Body of pancreas (tissue), 4 donors: Measurements from ENCODE around the gene BRD3OS. TPM values are rescaled to one million over a fixed set of nuclear protein-coding genes. Genes with fewer than 3 reads are reported as not detected.

Experiments
- ATAC-seq: fragments of 150-250 bp; one replicate; pipeline ENCODE4 v1.9.1; 2016
- DNase-seq, 4 donors: peaks; one replicate each; pipeline ENCODE4 v3.0.0-alpha.2; 2019
- H3K27ac ChIP-seq, 4 donors: fragments of 200-600 bp; sonication (generic); 1 replicate in 3 of 4; 2 replicates in 1 of 4; pipeline versions ENCODE4 v1.5.1 to v1.6.1; 2016 to 2019; ENCODE audit warnings: mild to moderate bottlenecking in 1 of 4, mixed read lengths in 1 of 4, moderate library complexity in 1 of 4
- H3K27me3 ChIP-seq, 2 donors: fragments of 200-600 bp; sonication (generic); one replicate each; pipeline ENCODE4 v1.6.0; 2016; ENCODE audit warnings: mild to moderate bottlenecking in 1 of 2
- H3K36me3 ChIP-seq, 2 donors: fragments of 200-600 bp; sonication (generic); replicated peaks in 1 of 2; 2 replicates each; pipeline ENCODE4 v1.5.1; 2016; ENCODE audit warnings: low read depth in 2 of 2; ENCODE audit not compliant: insufficient read depth in 1 of 2
- H3K4me1 ChIP-seq: fragments of 200-600 bp; sonication (generic); one replicate; pipeline ENCODE4 v1.6.0; 2016
- H3K4me3 ChIP-seq, 2 donors: fragments of 200-600 bp; sonication (generic); 1 replicate in 1 of 2; 2 replicates in 1 of 2; pipeline ENCODE4 v1.5.1; 2016 to 2019
- H3K9me3 ChIP-seq, 3 donors: fragments of 200-600 bp; sonication (generic); 1 replicate in 2 of 3; 2 replicates in 1 of 3; pipeline ENCODE4 v1.5.1; 2016
- POLR2A ChIP-seq, 3 donors: fragments of 450-650 bp; IDR thresholded peaks; one replicate each; pipeline ENCODE4 v1.6.1; 2016; ENCODE audit warnings: antibody characterized with exemption in 3 of 3, mild to moderate bottlenecking in 2 of 3
- WGBS, 2 donors: methylation state at CpG; one replicate each; pipeline ENCODE4 v1.1.5; 2017; 5-methylcytosine and 5-hydroxymethylcytosine counted together
- intact Hi-C: fragments of 100-400 bp; cut with DNase I; formaldehyde crosslinking; loops from one replicate; pipeline ENCODE4 v1.15.1; 2023
- total RNA-seq, 2 donors: library from RNA; depleted of rRNA; stranded (reverse); fragments of >200 nt; gene quantifications; one replicate each; pipeline ENCODE4 v1.1.0, GENCODE V29; 2016
- TF ChIP-seq, protein P1 (sequence below), 7 experiments: fragments of 450-650 bp in 4 of 7; fragments of 200-600 bp in 3 of 7; sonication (generic) in 3 of 7; IDR thresholded peaks; one replicate each; pipeline ENCODE4 v1.5.1; 2016 to 2019; ENCODE audit warnings: antibody characterized with exemption in 7 of 7

The BRD3OS gene
- total RNA-seq, 2 donors from 2014 or later: 7.3 to 9.6 TPM

DNA sequence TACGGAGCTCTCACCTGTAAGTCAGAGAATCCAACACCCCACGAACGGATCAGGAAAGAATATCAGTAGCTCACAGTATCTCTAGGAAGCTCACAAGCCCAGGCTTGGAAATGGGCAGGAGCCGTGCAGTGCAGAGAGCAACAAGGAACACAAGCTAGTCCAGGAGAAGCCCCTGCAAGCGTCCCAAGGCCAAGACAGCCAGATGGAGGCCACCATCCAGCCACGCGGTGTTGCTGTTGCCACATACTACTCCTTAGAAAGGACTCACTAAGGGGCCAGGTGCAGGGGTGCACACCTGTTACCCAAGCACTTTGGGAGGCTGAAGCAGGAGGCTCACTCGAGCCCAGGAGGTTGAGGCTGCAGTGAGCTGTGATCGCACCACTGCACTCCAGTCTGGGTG is 17.7 kb upstream of the BRD3OS start:
- H3K27me3 ChIP-seq: no peaks in the 10 kb centered on the region
- no peak overlapping the region for H3K27ac ChIP-seq
- DNase-seq: no peak
- no peaks in the 10 kb centered on the region for H3K9me3 ChIP-seq
- 80 to 86% methylated on average over 8 to 9 of the region's 9 CpGs for whole genome bisulfite sequencing, 2 donors
- intact Hi-C loops: loop anchor here (10.0 kb wide), 1 partner anchor 473 kb away; the partner anchor contains the start of gene ADAMTSL2
- no peaks in the 10 kb centered on the region for H3K36me3 ChIP-seq
- TF ChIP-seq, protein P1, sequence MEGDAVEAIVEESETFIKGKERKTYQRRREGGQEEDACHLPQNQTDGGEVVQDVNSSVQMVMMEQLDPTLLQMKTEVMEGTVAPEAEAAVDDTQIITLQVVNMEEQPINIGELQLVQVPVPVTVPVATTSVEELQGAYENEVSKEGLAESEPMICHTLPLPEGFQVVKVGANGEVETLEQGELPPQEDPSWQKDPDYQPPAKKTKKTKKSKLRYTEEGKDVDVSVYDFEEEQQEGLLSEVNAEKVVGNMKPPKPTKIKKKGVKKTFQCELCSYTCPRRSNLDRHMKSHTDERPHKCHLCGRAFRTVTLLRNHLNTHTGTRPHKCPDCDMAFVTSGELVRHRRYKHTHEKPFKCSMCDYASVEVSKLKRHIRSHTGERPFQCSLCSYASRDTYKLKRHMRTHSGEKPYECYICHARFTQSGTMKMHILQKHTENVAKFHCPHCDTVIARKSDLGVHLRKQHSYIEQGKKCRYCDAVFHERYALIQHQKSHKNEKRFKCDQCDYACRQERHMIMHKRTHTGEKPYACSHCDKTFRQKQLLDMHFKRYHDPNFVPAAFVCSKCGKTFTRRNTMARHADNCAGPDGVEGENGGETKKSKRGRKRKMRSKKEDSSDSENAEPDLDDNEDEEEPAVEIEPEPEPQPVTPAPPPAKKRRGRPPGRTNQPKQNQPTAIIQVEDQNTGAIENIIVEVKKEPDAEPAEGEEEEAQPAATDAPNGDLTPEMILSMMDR (IDR thresholded peaks at IDR 0.05): no peak
- TF ChIP-seq POLR2A (IDR thresholded peaks at IDR 0.05): no peak
- peaks cover 10% of the 10 kb centered on the region for H3K4me1 ChIP-seq
- H3K4me3 ChIP-seq: no peak overlapping the region
- ATAC-seq: no peak

- intact Hi-C loops: no loop called here
- ATAC-seq: peak; percentile 52
These were observed 14.7 kb upstream of the BRD3OS start for GRCh38 chr9:134010310-134011173.

DNA sequence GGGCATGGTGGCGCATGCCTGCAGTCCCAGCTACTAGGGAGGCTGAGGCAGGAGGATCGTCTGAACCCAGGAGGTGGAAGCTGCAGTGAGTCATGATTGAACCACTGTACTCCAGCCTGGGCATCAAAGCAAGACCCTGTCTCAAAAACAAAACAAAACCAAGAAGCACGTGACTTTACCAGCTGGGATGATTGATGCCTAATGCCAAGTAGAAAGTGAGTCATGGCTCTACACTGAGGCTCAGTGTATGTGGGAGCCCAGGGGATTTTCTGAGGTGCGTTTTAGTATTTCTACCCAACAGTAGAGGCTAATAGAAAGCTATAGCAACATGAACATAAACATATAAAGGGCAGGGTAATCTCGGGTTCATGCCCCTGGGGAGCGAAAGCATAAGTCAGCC is 13.9 kb upstream of the BRD3OS start:
- Histone ChIP-seq H3K4me1 (peaks cover 10% of the 10 kb centered on the region), H3K36me3 (no peaks in the 10 kb centered on the region), H3K9me3 (no peaks in the 10 kb centered on the region), H3K27ac (no peak overlapping the region), H3K27me3 (no peaks in the 10 kb centered on the region), H3K4me3 (no peak overlapping the region)
- intact Hi-C loops: no loop called here
- no peak for DNase-seq
- ATAC-seq: no peak
- 75 to 84% methylated on average over 6 of the region's 6 CpGs for WGBS, 2 donors
- TF ChIP-seq, protein P1 (IDR thresholded peaks at IDR 0.05): no peak
- TF ChIP-seq POLR2A (IDR thresholded peaks at IDR 0.05): no peak

More at GRCh38 chr9:134010310-134011173, 14.7 kb upstream of the BRD3OS start:
- Histone ChIP-seq H3K27ac (no peak overlapping the region), H3K36me3 (no peaks in the 10 kb centered on the region), H3K27me3 (no peaks in the 10 kb centered on the region), H3K9me3 (no peaks in the 10 kb centered on the region), H3K4me3 (no peak overlapping the region), H3K4me1 (peaks cover 10% of the 10 kb centered on the region)
- DNase-seq: peak; percentile 56 to 80 (median 68)
- 47 to 52% methylated on average over 16 to 20 of the region's 20 CpGs for WGBS, 2 donors
- TF ChIP-seq, protein P1 (IDR thresholded peaks at IDR 0.05): no peak
- no peak for TF ChIP-seq POLR2A (IDR thresholded peaks at IDR 0.05)

- Histone ChIP-seq H3K4me1 (peaks cover 10% of the 10 kb centered on the region), H3K4me3 (no peak overlapping the region), H3K27me3 (no peaks in the 10 kb centered on the region), H3K9me3 (no peaks in the 10 kb centered on the region), H3K36me3 (no peaks in the 10 kb centered on the region), H3K27ac (no peak overlapping the region)
- 93 to 96% methylated on average over 2 of the region's 2 CpGs for WGBS, 2 donors
- ATAC-seq (no peak), DNase-seq (no peak)
- no peak for TF ChIP-seq POLR2A (IDR thresholded peaks at IDR 0.05)
- TF ChIP-seq, protein P1 (IDR thresholded peaks at IDR 0.05): no peak
- intact Hi-C loops: no loop called here
These were observed 10.3 kb upstream of the BRD3OS start for GRCh38 chr9:134014946-134015345.
